Hepatocyte (in vitro differentiated cells): ENCODE results near the gene ZNF185. TPM values are rescaled to one million over a fixed set of nuclear protein-coding genes. Genes with fewer than 3 reads are reported as not detected.

Source experiments
- DNase-seq: peaks from one replicate; pipeline ENCODE4 v3.0.0-alpha.2; 2016; ENCODE audit warnings: low spot score
- H2AFZ ChIP-seq: fragments of 200-600 bp; sonication (generic); 2 replicates; pipeline ENCODE4 v1.6.0; 2016; ENCODE audit warnings: antibody characterized with exemption, mild to moderate bottlenecking
- H3K27ac ChIP-seq: fragments of 200-600 bp; sonication (generic); 2 replicates; pipeline ENCODE4 v1.5.1; 2016; ENCODE audit warnings: mild to moderate bottlenecking
- H3K27me3 ChIP-seq: fragments of 200-600 bp; sonication (generic); 2 replicates; pipeline ENCODE4 v1.6.1; 2016
- H3K36me3 ChIP-seq: fragments of 200-600 bp; sonication (generic); replicated peaks from 2 replicates; pipeline ENCODE4 v1.5.1; 2016; ENCODE audit warnings: low read depth; ENCODE audit not compliant: insufficient read depth
- H3K4me1 ChIP-seq: fragments of 200-600 bp; sonication (generic); 2 replicates; pipeline ENCODE4 v1.5.1; 2016; ENCODE audit warnings: mild to moderate bottlenecking, moderate library complexity; ENCODE audit not compliant: insufficient read depth
- H3K4me2 ChIP-seq: fragments of 200-600 bp; sonication (generic); 2 replicates; pipeline ENCODE4 v1.6.0; 2016
- H3K4me3 ChIP-seq: fragments of 200-600 bp; sonication (generic); 2 replicates; pipeline ENCODE4 v1.5.1; 2016; ENCODE audit warnings: mild to moderate bottlenecking
- H3K79me2 ChIP-seq: fragments of 200-600 bp; sonication (generic); 2 replicates; pipeline ENCODE4 v1.6.0; 2017; ENCODE audit warnings: mild to moderate bottlenecking
- H3K9me2 ChIP-seq: fragments of 200-600 bp; sonication (generic); replicated peaks from 2 replicates; pipeline ENCODE4 v1.6.0; 2017; ENCODE audit warnings: mild to moderate bottlenecking; ENCODE audit not compliant: insufficient read depth
- H3K9me3 ChIP-seq: fragments of 200-600 bp; sonication (generic); 2 replicates; pipeline ENCODE4 v1.5.1; 2016; ENCODE audit warnings: low read depth, mild to moderate bottlenecking
- H4K20me1 ChIP-seq: fragments of 200-600 bp; sonication (generic); 2 replicates; pipeline ENCODE4 v1.6.0; 2016; ENCODE audit warnings: mild to moderate bottlenecking; ENCODE audit not compliant: insufficient read depth, poor library complexity, severe bottlenecking
- CTCF ChIP-seq: fragments of 200-600 bp; sonication (generic); IDR thresholded peaks from 2 replicates; pipeline ENCODE4 v1.5.1; 2016; ENCODE audit warnings: antibody characterized with exemption, mild to moderate bottlenecking; ENCODE audit not compliant: poor library complexity
- EZH2 ChIP-seq: fragments of 200-600 bp; sonication (generic); IDR thresholded peaks from 2 replicates; pipeline ENCODE4 v1.6.1; 2016; ENCODE audit warnings: antibody characterized with exemption, mild to moderate bottlenecking, borderline replicate concordance
- EZH2phosphoT487 ChIP-seq: fragments of 200-600 bp; sonication (generic); IDR thresholded peaks from one replicate; pipeline ENCODE4 v1.6.1; 2018; ENCODE audit warnings: antibody characterized with exemption, mild to moderate bottlenecking, low read depth, moderate library complexity; ENCODE audit not compliant: unreplicated experiment, severe bottlenecking
- WGBS: methylation state at CpG from one replicate; pipeline ENCODE4 v1.1.6; 2016; ENCODE audit warnings: low lambda C conversion rate; ENCODE audit errors: missing lambda C conversion rate; 5-methylcytosine and 5-hydroxymethylcytosine counted together
- polyA plus RNA-seq: library from polyadenylated mRNA; unstranded; fragments of >200 nt; fragmentation: Nextera tagmentation; extraction: Ambion mirVana; gene quantifications from 2 replicates; pipeline ENCODE4 v1.2.1, GENCODE V29; 2016
- total RNA-seq: library from RNA; depleted of rRNA; stranded (reverse); fragments of >200 nt; gene quantifications from 2 replicates; pipeline ENCODE4 v1.2.3, GENCODE V29; 2014

ZNF185 gene
- total and polyA plus RNA-seq, 2 experiments from 2014 or later, result 10.8 to 18.1 TPM

GRCh38 chrX:152873361-152873760 lies 24.5 kb upstream of the ZNF185 start:
- Histone ChIP-seq H3K79me2 (no peaks in the 10 kb centered on the region), H3K9me2 (no peaks in the 10 kb centered on the region), H3K27me3 (no peaks in the 10 kb centered on the region), H3K4me2 (no peak overlapping the region), H3K4me3 (no peak overlapping the region), H4K20me1 (no peaks in the 10 kb centered on the region), H3K27ac (no peak overlapping the region), H2AFZ (no peak overlapping the region), H3K4me1 (no peaks in the 10 kb centered on the region), H3K9me3 (no peaks in the 10 kb centered on the region), H3K36me3 (no peaks in the 10 kb centered on the region)
- no peak for DNase-seq
- TF ChIP-seq CTCF (no peak), EZH2 (no peak)
- 70% methylated on average over 2 of the region's 2 CpGs for WGBS

GRCh38 chrX:152876931-152877840 lies 20.7 kb upstream of the ZNF185 start:
- WGBS, result 79% methylated on average over 10 of the region's 10 CpGs
- no peak for TF ChIP-seq EZH2
- TF ChIP-seq EZH2phosphoT487, result no peak
- TF ChIP-seq CTCF, result no peak
- no peak overlapping the region for H3K4me3 ChIP-seq
- H3K4me1 ChIP-seq, result no peaks in the 10 kb centered on the region
- H4K20me1 ChIP-seq, result no peaks in the 10 kb centered on the region
- H3K27me3 ChIP-seq, result no peaks in the 10 kb centered on the region
- H3K9me3 ChIP-seq, result no peaks in the 10 kb centered on the region
- H3K27ac ChIP-seq, result no peak overlapping the region
- no peak overlapping the region for H2AFZ ChIP-seq
- DNase-seq, result no peak
- no peaks in the 10 kb centered on the region for H3K36me3 ChIP-seq
- H3K4me2 ChIP-seq, result no peak overlapping the region
- H3K9me2 ChIP-seq, result no peaks in the 10 kb centered on the region
- H3K79me2 ChIP-seq, result no peaks in the 10 kb centered on the region

- H2AFZ ChIP-seq, result no peak overlapping the region
- TF ChIP-seq CTCF (no peak), EZH2 (no peak), EZH2phosphoT487 (no peak)
- H3K4me3 ChIP-seq, result no peak overlapping the region
- H3K4me2 ChIP-seq, result no peak overlapping the region
- 67% methylated on average over 16 of the region's 16 CpGs for WGBS
- H3K27me3 ChIP-seq, result no peaks in the 10 kb centered on the region
- H3K27ac ChIP-seq, result no peak overlapping the region
- no peaks in the 10 kb centered on the region for H3K9me2 ChIP-seq
- H3K4me1 ChIP-seq, result no peaks in the 10 kb centered on the region
- H3K9me3 ChIP-seq, result no peaks in the 10 kb centered on the region
- no peaks in the 10 kb centered on the region for H3K79me2 ChIP-seq
- no peak for DNase-seq
- H4K20me1 ChIP-seq, result no peaks in the 10 kb centered on the region
- no peaks in the 10 kb centered on the region for H3K36me3 ChIP-seq
Measured at GRCh38 chrX:152878976-152879755, 18.7 kb upstream of the ZNF185 start.
